Measurements from ENCODE around the gene CSF3R.

Gene CSF3R

DNA sequence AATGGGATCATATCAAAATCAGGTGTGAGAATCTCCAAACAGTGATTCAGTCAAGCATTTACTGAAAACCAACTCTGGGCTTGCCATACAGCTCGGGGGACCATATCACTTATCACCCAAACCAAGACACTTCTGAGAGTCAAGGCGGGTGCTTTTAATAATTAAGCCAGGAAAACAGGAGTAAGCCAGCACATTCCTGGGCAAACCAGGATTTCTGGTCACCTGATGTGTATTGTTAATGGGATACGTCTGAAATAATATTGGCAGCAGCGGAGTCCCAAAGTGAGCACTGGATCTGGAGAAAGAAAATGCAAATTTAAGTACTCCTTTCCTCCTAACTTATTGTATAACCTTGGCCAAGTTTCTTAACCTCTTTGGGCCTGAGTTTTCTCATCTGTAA, 50.1 kb downstream of the CSF3R start:
- no peak overlapping the region for H3K27ac ChIP-seq (ENCODE audit: low read depth, low read length)

DNA sequence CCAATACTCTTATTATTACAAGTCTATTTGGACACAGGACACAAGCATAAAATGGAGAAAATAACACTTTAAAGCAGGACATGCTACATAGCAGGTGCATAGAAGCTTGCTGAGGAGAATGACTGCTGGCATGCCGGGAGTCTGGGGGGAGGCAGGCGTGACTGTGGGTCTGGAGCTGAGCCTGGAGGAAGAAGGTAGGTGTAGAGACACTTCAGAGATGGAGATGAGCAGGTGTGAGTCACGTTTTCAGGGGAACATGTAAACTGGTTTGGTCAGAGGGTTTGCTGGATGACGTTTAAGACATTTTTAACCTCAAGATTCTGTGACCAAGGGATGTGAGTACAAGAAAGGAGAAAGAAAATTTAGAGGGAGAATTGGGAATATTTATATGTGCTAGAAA, 56.9 kb downstream of the CSF3R start:
- no peaks in the 10 kb centered on the region for H3K9me3 ChIP-seq (ENCODE audit: low read length)
- H3K36me3 ChIP-seq (ENCODE audit: insufficient read depth, low read length), result peaks cover 18% of the 10 kb centered on the region
- H3K9ac ChIP-seq (ENCODE audit: low read length), result no peak overlapping the region
- no peak overlapping the region for H3K27ac ChIP-seq (ENCODE audit: low read depth, low read length)
- no peak overlapping the region for H3K4me3 ChIP-seq (ENCODE audit: low read depth in 1 of 2, low read length in 2 of 2)
- no peaks in the 10 kb centered on the region for H3K4me1 ChIP-seq (ENCODE audit: insufficient read depth, low read length)
- H3K27me3 ChIP-seq (ENCODE audit: control insufficient read depth in 1 of 2, insufficient read depth in 2 of 2, low read length in 2 of 2), result no peaks in the 10 kb centered on the region

More for the DNA sequence above, 50.1 kb downstream of the CSF3R start:
- no peaks in the 10 kb centered on the region for H3K9me3 ChIP-seq (ENCODE audit: low read length)
- H3K4me1 ChIP-seq (ENCODE audit: insufficient read depth, low read length), result no peaks in the 10 kb centered on the region
- no peak overlapping the region for H3K4me3 ChIP-seq (ENCODE audit: low read depth in 1 of 2, low read length in 2 of 2)
- no peaks in the 10 kb centered on the region for H3K27me3 ChIP-seq (ENCODE audit: control insufficient read depth in 1 of 2, insufficient read depth in 2 of 2, low read length in 2 of 2)
- H3K9ac ChIP-seq (ENCODE audit: low read length), result no peak overlapping the region
- H3K36me3 ChIP-seq (ENCODE audit: insufficient read depth, low read length), result peaks cover 30% of the 10 kb centered on the region

DNA sequence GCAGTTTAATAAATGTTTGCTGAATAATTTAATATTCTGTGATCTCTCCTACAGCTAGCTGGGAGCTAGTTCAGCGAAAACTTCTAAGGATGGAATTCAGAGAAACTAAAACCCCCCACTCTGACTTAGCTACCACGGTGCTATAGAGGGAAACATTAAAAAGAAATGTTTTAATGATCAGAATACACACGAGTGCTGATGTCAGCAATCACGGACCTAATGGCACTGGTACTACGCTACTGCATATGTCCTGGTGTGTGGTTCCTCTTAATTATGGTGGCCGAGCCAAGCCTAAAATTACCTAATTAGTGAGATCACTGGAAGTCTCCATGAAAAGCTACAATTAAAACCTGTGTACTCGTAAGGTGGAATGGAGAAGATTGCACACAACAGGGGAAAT, 61.1 kb downstream of the CSF3R start:
- Histone ChIP-seq H3K36me3 (ENCODE audit: insufficient read depth, low read length) (peaks cover 23% of the 10 kb centered on the region), H3K4me3 (ENCODE audit: low read depth in 1 of 2, low read length in 2 of 2) (no peak overlapping the region), H3K9me3 (ENCODE audit: low read length) (no peaks in the 10 kb centered on the region), H3K4me1 (ENCODE audit: insufficient read depth, low read length) (no peaks in the 10 kb centered on the region), H3K9ac (ENCODE audit: low read length) (no peak overlapping the region), H3K27me3 (ENCODE audit: control insufficient read depth in 1 of 2, insufficient read depth in 2 of 2, low read length in 2 of 2) (no peaks in the 10 kb centered on the region), H3K27ac (ENCODE audit: low read depth, low read length) (no peak overlapping the region)

DNA sequence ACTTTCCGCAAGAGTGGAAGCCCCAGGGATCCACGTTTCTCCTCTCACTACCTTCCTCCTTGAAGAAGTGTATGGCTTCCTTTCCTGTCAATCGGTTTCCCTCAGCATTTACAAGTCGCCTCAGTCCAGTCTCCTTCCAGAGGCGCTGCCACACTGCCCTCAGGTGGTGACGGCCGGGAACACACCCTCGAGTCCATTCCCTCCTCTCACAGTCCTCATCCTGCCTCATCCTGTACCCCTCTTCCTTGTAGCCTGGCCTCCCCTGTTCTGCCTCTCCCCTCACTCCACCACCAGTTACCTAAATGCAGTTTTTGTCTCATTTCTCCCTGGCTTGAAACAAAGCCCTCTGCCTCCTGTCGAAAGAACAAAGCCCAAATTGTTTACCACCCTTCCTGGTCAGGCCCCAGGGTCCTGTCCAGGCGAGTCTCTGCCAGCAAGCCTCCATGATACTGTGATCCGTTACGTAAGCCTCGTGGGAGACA, 61.8 kb downstream of the CSF3R start:
- Histone ChIP-seq H3K27me3 (ENCODE audit: control insufficient read depth in 1 of 2, insufficient read depth in 2 of 2, low read length in 2 of 2) (no peaks in the 10 kb centered on the region), H3K36me3 (ENCODE audit: insufficient read depth, low read length) (peaks cover 23% of the 10 kb centered on the region), H3K9me3 (ENCODE audit: low read length) (no peaks in the 10 kb centered on the region), H3K4me3 (ENCODE audit: low read depth in 1 of 2, low read length in 2 of 2) (no peak overlapping the region), H3K27ac (ENCODE audit: low read depth, low read length) (no peak overlapping the region), H3K4me1 (ENCODE audit: insufficient read depth, low read length) (no peaks in the 10 kb centered on the region), H3K9ac (ENCODE audit: low read length) (no peak overlapping the region)

DNA sequence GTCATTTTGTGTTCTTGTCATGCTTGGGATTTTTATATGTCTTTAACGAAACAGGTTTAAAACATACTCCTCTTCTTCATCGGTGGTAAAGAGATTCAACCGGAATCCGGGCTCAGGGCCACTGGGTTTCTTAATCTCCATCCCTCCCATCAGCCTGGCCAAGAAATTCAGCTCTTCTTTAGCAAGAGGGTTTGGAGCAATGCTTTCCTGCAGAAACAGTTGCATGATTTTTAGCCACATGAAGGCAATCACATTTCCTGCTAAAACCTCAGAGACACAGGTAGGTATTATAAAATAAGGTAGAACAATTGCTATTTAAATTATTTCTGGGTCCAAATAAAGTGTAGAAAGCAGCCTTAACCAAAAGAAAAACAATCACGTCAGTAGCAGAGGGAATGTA, 62.3 kb downstream of the CSF3R start:
- Histone ChIP-seq H3K4me3 (ENCODE audit: low read depth in 1 of 2, low read length in 2 of 2) (no peak overlapping the region), H3K9ac (ENCODE audit: low read length) (no peak overlapping the region), H3K27ac (ENCODE audit: low read depth, low read length) (no peak overlapping the region), H3K36me3 (ENCODE audit: insufficient read depth, low read length) (peaks cover 23% of the 10 kb centered on the region), H3K27me3 (ENCODE audit: control insufficient read depth in 1 of 2, insufficient read depth in 2 of 2, low read length in 2 of 2) (no peaks in the 10 kb centered on the region), H3K4me1 (ENCODE audit: insufficient read depth, low read length) (no peaks in the 10 kb centered on the region), H3K9me3 (ENCODE audit: low read length) (no peaks in the 10 kb centered on the region)

DNA sequence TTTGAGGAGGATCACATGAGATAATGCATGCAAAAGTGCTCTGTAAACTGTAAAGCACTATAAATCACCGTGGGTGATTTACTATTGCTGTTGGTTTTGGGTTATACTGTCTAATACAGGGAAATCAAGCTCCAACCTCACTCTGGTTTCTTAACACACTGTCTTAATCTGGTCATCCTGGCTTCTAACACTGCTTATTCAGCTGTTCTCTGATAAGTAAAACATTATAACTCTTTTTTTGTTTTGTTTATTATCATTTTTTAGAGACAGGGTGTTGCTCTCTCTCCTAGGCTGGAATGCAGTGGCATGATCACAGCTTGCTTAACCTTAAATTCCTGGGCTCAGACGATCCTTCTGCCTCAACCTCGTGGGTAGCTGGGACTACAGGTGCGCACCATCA, 63.1 kb downstream of the CSF3R start:
- Histone ChIP-seq H3K4me3 (ENCODE audit: low read depth in 1 of 2, low read length in 2 of 2) (no peak overlapping the region), H3K9me3 (ENCODE audit: low read length) (no peaks in the 10 kb centered on the region), H3K4me1 (ENCODE audit: insufficient read depth, low read length) (no peaks in the 10 kb centered on the region), H3K36me3 (ENCODE audit: insufficient read depth, low read length) (peaks cover 23% of the 10 kb centered on the region), H3K27me3 (ENCODE audit: control insufficient read depth in 1 of 2, insufficient read depth in 2 of 2, low read length in 2 of 2) (no peaks in the 10 kb centered on the region), H3K27ac (ENCODE audit: low read depth, low read length) (no peak overlapping the region), H3K9ac (ENCODE audit: low read length) (no peak overlapping the region)

DNA sequence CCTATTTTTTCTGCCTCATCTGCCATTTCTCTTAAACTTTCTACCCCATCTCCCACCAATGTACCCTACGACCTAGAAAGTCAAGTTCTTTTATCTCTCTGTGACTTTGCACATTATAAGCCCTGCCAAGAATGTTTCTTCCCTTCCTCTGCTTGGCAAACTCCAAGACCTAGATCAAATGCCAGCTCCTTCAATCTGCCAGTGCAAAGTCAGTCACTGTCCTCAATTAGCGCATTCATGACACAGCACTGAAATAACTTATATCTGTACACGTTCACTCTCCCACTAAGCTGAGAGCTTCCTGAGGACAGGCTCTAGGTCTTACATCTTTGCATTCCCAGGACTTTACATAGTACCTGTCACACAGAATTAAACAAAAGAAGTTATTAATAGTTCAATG, 63.6 kb downstream of the CSF3R start:
- no peaks in the 10 kb centered on the region for H3K4me1 ChIP-seq (ENCODE audit: insufficient read depth, low read length)
- peaks cover 23% of the 10 kb centered on the region for H3K36me3 ChIP-seq (ENCODE audit: insufficient read depth, low read length)
- no peaks in the 10 kb centered on the region for H3K27me3 ChIP-seq (ENCODE audit: control insufficient read depth in 1 of 2, insufficient read depth in 2 of 2, low read length in 2 of 2)
- no peak overlapping the region for H3K4me3 ChIP-seq (ENCODE audit: low read depth in 1 of 2, low read length in 2 of 2)
- H3K9ac ChIP-seq (ENCODE audit: low read length), result no peak overlapping the region
- no peaks in the 10 kb centered on the region for H3K9me3 ChIP-seq (ENCODE audit: low read length)
- no peak overlapping the region for H3K27ac ChIP-seq (ENCODE audit: low read depth, low read length)

DNA sequence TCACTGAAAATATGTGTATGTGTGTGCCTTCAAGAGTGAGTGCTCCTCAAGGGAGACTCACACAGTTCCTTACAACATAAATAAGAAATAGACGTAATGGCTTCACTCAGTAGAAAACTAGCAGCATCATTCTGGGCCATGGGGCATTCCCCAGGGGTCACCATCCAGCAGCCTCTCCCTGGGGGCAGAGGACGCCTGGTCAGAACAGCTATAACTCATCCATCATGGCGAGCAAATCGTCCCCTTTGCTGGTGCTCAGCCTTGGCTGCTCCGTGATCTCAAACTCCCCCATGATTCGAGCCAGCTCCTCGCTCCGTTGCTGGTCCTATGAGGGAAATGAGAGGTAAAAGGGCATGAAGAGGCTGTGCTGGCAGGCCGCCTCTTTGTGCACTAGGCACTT, 64.8 kb downstream of the CSF3R start:
- Histone ChIP-seq H3K4me1 (ENCODE audit: insufficient read depth, low read length) (no peaks in the 10 kb centered on the region), H3K36me3 (ENCODE audit: insufficient read depth, low read length) (peaks cover 23% of the 10 kb centered on the region), H3K27me3 (ENCODE audit: control insufficient read depth in 1 of 2, insufficient read depth in 2 of 2, low read length in 2 of 2) (no peaks in the 10 kb centered on the region), H3K9ac (ENCODE audit: low read length) (no peak overlapping the region), H3K9me3 (ENCODE audit: low read length) (no peaks in the 10 kb centered on the region), H3K27ac (ENCODE audit: low read depth, low read length) (no peak overlapping the region), H3K4me3 (ENCODE audit: low read depth in 1 of 2, low read length in 2 of 2) (no peak overlapping the region)

All from muscle layer of colon (tissue), 2 donors.